Measurements from ENCODE around the gene SERINC2.

SERINC2 gene

DNA sequence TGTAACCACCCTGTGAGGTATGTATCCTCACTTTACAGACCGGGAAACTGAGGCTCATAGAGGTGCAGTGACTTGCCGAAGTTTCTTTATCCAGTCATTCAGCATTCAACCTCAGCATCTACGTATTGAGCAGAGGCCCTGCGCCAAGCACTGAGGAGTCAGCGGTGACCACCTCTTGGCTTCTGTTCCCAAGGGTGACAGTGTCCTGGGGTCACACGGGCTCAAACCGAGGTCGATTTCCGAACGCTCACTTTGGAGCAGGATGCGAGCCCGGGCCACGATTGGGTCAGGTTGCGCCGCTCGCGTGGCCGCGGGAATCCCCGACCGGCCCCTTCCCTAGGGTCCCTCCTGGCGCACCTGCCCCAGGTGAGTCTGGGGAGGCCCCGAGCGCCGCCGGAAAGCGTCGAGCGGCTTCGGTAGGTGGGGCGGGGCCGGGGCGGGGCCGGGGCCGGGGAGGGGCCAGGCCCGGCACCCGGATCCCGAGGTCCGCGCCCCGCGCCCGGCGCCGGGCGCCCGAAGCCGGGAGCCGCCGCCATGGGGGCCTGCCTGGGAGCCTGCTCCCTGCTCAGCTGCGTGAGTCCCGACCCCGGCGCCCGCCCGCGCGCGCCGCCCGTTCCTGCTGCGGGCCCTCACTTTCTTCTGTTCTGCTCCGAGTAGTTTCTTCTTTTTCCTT is at the start of gene SERINC2:
Gene SERINC2, plus strand, starts transcription at position 482 of the 673 bp plus-strand sequence. Its CDS starts 53 bp downstream, at position 535.
- peak within 1 kb of the TSS; percentile 70 for H3K27ac ChIP-seq
- no peak for TF ChIP-seq CTCF (conservative IDR thresholded peaks at IDR 0.05)

GRCh38 chr1:31364561-31365250 is 48.3 kb upstream of the SERINC2 start:
- TF ChIP-seq CTCF (conservative IDR thresholded peaks at IDR 0.05) = no peak
- peak overlapping the region; percentile 22 for H3K27ac ChIP-seq

GRCh38 chr1:31366796-31367195 is 46.2 kb upstream of the SERINC2 start:
- no peak for TF ChIP-seq CTCF (conservative IDR thresholded peaks at IDR 0.05)
- no peak overlapping the region for H3K27ac ChIP-seq

DNA sequence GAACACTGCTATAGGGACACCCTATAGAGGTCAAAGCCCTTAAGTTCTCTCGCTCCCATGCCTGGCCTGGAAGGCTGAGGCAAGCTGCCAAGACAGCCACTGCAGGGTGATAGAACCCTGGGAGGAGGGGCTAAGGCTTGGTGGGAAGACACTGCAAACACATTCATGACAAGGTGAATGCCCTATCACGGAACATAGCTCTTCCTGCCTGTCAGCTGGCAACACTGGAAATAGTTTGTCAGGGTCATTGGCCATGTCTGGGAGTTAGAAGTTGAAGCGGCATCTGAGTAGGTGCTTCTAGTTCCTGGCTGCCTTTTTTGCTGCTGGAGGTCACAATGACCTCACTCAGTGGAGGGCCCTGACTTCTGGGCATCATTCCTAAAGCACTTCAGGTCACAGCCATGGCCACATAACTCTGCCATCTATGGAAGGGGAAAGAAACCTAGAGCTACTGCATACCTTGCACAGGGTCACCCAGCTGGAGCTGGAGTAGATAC is 44.4 kb upstream of the SERINC2 start:
- no peak for TF ChIP-seq CTCF (conservative IDR thresholded peaks at IDR 0.05)
- no peak overlapping the region for H3K27ac ChIP-seq

DNA sequence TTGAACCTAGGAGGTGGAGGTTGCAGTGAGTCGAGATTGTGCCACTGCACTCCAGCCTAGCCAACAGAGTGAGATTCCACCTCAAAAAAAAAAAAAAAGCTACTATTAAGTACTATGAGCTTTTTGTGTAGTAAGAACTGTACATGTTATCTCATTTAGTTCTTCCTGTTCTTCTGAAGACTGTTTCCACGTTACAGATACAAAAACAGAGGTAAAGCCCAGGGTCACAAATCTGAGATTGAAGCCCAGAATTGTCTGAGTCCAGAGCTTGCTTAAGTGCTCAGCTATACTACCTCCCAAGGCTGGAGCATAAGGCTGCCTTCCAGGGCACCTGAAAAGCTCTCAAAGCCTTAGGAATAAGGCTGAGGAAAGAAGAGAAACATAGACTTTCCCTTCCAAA is 43.0 kb upstream of the SERINC2 start:
- no peak overlapping the region for H3K27ac ChIP-seq
- no peak for TF ChIP-seq CTCF (conservative IDR thresholded peaks at IDR 0.05)

GRCh38 chr1:31370565-31370964 is 42.4 kb upstream of the SERINC2 start:
- no peak for TF ChIP-seq CTCF (conservative IDR thresholded peaks at IDR 0.05)
- no peak overlapping the region for H3K27ac ChIP-seq

DNA sequence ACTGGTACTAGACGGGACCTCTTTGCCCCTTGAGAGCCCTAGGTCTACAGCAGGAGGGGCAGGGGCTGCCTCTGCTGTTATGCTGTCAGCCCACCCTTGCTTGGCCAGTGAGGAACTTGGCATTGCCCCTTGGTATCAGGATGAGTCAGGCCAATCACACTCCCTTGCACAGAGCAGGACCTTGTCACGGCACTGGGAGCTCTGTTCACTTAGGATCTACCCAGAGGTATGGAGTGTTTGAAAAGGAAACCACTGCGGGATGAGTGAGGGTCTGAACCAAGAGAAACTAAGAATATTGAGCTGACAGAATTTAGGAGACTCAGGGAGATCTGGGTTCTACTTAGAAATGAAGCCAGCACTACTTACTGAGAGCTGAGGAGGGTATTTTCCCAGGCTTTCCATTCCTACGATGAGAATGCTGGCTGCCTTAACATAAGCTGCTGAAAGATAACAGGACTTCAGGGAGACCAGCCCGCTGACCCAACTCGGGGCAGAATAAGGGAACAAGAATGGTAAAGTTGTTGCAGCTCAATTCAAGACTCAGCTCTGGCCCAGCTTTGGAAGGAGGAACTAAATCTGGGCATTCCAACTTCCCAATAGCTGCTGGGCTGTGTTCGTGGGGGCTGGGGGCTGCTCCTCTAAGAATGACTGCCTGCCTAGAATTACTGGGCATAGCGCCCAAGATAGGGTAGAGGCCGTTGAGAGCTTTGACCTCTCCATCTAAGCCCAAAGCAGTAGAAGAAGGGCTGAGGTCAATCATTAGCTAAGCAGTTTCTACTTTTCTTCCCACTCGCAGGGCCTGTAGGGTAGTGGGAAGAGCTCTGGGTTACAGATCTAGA is 41.7 kb upstream of the SERINC2 start:
- no peak overlapping the region for H3K27ac ChIP-seq
- TF ChIP-seq CTCF (conservative IDR thresholded peaks at IDR 0.05) = no peak

All from VCaP (cell line).